Activated CD8-positive, alpha-beta memory T cell treated with anti-CD3 and anti-CD28 coated beads for 1 hour (primary cell): ENCODE results near the gene SMIM23.

Experiments used
- DNase-seq, 2 donors: peaks; one replicate each; pipeline ENCODE4 v3.0.0-alpha.2; 2020; ENCODE audit warnings: low read depth in 1 of 2; ENCODE audit errors: extremely low read depth in 1 of 2

Gene SMIM23

DNA sequence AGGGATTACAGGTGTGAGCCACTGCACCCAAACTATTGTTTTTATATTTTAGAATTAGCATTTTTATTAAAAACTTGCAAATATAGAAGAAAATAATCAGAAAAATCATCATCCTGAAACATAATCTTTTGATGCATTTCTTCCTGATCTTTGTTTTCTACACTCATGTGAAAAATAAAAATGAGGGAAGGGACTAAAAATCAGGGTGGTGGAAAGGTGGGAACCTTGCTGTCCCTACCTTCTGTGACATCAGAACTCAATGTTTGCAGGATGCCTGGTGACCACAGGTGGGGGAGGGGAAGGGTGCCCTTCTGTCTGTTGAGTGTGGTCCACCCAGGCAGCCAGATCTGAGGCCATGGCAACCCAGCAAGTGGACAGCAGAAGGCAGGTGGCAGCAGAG, at the start of gene SMIM23:
SMIM23 (plus strand) TSS at position 301 of the 400 bp plus-strand sequence; CDS start at position 356, 55 bp downstream.
- DNase-seq = no peak

DNA sequence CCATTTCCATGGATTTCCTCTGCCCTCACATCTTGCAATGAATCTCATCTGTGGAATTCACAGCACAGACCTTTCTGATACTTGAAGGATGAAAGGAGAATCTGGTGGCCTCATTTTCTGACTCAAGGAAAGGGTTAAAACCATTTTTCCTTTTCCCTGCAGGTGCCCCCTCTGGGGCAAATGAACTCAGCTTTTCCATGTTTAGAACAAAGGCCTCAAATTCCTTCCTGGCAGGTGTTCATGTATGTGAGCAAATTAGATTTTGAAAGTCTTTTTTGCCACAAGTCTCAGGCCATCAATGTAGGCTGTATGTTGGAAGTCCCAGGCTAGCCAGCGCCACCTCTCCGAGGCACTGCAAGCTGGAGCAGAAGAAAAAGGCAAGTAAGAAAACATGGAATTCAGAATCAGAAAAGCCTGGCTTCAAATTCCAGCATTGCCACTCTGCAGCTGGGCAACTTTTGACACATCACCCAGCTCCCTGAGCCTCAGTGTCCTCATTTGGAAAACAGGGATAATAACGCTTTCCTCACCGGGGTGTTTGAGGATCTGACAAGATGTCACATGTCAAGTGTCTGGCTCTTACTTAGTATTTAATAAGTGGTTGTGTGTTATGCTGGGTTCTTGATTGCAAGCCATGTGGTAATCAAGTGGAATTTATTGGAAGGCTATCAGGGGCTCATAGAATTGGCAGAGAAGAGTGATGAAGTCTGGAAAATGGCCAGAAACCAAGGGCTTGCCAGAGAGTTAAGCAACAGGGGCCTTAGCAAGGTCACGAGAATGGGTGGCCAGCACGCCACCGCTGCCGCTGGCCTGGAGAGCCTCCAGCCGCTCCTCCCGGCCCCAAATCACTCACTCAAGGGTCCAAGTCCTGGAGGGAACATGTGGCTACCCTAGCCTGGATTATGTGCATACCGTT, 48.4 kb upstream of the SMIM23 start:
- no peak for DNase-seq

DNA sequence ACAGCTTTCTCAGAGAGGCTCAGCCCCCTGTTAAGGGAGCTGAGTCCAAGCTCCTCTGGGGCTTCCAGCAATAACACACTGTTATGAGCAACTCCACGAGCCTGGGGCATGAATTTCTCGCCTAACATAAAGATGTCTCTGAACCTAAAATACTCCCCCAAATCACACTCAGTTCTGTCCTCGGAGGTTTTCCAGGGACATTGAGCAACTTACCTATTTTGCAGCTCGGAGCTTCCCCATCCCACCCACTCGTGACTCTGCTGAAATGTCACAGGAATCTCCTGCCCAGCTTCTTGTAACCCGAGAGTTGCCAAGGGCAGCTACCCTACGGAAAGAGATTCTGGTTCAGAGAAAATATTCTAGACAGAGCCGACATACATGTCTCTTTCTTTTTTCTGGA, 47.1 kb upstream of the SMIM23 start:
- DNase-seq = no peak

DNA sequence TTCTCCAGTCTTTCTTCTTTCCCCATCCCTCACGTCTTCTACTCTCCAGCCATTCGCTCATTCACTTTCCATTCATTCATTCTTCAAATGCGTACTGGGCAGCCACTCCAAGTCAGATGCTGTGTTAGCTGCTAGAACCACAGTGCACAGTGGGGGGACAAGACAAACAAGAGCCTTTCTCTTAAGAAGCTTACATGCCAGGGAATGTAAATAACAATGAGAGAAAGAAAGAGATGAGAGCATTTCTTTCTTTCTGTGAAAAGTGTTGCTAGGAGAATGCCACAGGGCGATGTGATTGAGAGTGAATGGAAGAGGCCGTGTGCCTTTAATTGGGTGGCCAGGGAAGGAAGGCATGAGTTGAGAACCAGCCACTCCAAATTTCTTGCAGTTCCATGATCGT, 46.3 kb upstream of the SMIM23 start:
- no peak for DNase-seq

DNA sequence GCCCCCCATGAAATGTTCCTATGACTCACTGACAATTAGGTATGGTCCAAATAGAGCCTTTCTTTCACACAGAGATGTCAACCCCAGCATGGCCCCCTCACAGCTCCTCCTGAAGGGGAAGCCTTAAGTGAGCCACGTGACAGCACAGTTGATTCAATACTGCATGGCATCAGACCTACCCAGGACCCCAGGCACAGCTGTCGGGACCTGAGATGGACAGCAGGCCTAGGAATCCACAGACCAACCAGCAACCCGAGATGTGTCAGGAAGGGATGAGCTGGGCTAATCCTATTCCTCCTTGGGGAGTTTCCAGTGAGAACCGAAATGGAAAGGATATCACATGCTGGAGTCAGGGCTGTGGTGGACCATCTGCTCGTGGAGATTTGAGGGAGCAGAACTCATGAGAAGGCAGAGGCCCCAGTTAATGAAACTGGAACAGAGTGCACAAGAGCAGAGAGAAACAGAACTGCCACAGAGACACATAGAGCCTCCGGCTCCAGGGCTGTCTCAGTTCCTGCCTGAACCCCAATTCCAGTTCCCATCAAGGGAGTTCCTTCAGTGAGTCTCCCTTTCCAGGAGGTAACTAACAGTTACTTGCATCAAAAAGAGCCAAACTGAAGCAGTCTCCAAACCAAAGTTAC, 42.1 kb upstream of the SMIM23 start:
- DNase-seq = no peak

DNA sequence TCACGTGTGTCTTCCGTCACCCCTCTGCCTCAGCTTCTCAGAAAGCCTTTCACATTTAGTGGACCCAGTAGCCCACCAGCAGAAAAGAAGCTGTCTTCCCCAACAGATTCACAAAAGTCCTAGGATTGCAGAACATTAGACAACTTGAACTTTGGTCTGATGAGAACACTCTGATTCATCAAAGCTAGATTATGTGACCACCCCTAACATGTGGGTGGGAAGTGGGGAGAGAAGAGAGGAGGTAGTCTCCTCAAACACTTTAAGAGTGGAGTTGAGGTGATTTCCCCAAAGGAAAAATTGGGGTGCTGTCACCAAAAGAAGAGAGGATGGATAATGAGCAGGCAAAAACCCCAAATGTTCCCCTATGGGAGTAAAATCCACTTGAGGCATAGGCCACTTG, 41.4 kb upstream of the SMIM23 start:
- DNase-seq = no peak

DNA sequence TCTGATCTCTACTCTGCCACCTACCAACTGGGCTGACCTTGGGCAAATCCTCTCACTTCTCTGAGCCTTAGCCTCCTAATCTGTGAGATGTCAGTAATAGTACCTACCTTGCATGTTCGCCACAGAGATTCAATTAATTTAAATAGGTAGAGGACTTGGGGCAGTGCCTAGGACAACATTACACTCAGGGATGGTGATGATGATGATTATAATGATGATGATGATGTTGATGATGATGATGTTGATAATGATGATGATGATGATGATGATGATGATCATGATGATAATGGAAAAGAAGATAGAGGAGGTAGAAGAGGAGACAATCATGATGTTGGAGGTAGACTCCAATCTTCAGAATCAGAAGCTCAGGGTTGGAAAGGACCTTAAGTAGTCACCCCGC, 40.7 kb upstream of the SMIM23 start:
- DNase-seq = no peak

DNA sequence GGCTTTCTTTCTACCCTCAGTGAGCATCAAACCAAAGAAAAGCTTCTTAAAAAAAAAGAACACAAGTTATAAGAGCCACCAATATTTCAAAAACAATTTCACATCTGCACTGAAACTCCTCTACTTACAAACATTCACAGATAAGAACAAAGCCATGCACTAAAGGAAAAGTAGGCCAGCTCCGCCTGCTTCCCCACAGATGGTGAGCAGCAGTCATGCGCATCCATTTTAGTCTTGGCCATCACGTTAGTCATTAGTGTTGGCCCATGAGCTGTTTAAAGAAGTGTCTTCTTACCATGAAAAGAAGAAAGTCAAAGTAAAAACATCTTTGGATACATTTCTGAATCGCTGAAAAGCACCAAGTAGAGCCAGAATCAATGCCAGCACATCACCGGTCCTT, 40.0 kb upstream of the SMIM23 start:
- DNase-seq = no peak

DNA sequence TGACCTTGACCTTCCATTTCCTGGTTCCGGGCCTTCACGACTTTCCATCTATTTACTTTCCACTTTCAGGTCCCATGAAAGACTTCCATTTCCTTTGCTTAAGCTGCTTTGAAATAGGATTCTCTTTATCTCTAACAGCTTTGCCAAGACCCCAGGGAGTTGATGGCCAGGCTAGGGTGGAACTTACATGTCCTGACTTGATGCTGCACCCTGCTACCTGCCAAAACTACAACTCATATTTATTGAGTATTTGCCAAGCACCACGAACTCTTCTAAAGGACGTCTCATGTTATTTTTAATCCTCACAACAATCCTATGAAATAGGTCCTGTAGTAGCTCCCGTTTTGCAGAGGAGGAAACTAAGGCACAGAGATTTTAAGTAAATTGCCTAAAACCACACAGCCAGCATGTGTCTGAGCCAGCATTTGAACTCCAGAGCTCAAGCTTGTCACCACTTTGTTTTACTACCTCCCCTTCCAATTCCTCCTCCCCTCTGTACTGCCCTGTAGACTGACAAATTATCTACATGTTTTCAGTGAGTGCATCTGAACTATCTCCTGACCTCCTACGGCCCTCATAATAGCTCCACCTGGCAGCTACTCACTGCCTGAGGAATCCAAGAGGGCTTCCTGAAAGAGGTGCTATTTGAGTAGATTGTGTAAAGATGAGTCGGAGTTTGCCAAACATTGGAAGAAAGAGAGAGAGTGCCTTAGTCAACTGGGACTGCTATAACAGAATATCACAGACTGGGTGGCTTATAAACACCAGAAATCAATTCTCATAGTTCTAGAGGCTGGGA, 38.4 kb upstream of the SMIM23 start:
- no peak for DNase-seq

DNA sequence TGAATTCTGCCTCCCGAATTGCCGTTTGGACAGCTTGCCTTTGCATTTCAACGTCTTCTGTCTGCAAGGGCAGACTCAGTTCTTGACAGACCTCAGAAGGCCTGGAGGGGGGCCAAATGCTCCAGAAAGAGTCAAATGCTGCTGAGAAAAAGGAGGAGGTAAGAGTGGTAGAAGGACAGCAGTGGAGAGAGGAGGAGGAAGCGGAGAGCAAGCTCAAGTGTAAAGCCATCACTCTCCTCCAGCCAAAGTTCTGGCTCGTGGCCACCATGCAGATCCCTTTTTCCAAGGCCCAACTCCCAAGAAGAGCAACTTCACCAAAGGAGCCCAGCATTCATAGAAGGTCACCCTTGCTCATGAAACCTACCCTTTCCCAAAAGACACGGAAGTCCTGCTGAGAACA, 36.9 kb upstream of the SMIM23 start:
- DNase-seq = no peak

DNA sequence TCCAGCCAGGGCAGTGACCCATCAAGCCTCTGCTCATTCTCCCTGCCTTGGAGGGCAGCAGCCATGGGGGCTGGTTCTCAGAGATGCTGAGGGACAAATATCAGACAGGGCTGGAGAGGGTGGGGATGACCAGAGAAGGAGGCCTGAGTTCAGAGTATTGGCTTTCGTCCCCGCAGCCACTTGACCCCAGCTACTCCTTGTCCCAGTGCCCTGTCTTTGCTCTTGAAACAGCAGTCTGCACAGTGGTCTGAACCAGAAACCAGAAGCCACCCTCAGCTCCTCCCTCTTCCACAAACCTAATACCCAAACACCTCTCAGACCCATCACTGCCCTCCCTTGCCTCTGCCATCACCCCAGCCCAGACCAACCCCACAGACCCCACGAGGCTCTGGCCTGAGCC, 36.3 kb upstream of the SMIM23 start:
- DNase-seq = no peak

DNA sequence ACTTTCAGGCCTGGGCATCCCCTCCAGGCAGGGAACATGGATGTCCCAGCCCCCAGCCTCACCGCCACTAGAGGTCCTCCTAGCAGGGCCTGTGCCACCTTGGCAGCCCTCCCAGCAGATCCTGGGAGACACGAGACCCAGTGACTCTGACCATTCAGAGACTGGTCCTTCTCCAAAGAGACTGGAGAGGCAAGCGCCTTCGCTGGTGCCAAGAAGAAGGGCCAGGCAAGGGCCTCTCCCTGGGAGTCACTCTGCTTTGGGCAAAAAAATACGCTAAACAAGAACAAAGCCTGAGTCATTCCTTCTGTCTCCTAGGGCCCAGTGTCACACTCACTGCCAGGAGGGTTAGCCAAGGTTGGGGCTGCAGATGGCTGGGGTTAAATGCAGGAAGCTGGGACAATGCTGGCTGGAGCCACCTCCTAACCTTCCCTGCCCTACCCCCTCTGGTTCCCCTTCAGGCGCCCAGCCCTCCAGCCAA, 35.3 kb upstream of the SMIM23 start:
- no peak for DNase-seq

DNA sequence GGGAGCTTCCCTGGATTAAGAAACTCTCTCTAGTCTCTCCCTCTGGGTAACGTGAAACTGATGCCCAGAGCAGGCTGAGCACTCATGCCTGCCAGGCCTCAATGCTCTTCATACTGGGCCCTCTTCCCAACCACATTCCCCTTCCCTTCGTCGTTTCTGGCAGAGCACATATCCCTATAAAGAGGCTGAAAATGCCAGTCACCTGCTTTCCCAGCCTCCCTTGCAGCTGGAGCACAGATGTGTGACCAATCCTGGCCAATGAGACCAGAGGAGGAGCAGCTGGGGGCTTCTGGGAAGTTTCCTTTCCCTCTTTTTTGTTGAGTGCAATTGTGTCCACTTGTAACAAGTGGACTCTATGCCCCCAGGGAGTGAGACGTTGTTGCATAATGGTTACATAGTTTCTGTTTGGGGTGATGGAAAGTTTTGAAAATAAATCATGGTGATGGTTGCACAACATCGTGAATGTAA, 30.2 kb upstream of the SMIM23 start:
- DNase-seq = no peak

DNA sequence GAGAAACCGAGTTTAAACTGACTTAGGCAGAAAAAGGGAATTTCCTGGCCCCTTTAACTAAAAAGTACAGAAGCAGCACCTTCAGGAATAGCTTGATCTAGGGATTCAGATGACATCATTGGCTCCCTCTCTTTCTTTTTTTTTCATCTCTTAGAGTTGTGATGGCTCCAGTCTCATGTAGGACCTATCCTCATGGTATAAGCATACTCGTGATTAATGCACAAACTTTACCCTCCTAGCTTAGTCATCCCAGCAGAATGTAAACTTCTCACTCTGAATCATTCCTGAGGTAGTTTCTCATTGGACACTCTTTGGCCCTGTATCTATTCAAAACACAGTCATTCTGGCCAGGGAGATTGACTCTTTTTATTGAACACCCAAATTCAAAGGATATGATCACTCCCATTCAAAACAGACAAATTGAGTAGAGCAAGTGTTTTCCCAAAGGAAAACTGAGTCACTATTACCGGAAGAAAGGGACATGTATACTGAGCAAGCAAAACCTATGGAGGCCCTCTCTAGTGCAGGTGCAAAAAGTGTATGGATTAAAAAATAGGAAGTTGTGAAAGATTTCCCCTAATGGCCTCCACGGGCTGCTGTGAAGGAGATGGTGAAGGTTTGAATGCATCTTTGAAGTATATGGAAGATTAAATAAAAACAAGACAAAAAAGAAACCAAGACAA, 27.6 kb upstream of the SMIM23 start:
- DNase-seq = no peak

DNA sequence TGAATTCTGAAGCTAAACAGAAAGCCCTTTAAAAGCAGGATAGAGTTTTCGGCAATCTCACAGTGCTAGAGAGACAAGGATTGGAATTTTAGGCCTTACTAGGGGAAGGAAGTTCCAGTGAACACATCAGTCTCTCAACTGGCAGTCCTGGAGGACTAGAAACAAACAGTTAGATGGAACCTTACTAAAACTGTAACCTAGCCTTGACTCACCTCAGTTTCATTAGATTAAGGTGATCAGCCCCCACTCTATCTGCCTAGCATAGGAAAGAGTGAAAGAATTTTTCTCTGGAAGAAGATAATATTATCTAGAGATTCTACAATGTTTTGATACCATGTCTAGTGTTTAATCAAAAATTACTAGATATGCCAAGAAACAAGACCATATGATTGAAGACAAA, 25.8 kb upstream of the SMIM23 start:
- DNase-seq = no peak

DNA sequence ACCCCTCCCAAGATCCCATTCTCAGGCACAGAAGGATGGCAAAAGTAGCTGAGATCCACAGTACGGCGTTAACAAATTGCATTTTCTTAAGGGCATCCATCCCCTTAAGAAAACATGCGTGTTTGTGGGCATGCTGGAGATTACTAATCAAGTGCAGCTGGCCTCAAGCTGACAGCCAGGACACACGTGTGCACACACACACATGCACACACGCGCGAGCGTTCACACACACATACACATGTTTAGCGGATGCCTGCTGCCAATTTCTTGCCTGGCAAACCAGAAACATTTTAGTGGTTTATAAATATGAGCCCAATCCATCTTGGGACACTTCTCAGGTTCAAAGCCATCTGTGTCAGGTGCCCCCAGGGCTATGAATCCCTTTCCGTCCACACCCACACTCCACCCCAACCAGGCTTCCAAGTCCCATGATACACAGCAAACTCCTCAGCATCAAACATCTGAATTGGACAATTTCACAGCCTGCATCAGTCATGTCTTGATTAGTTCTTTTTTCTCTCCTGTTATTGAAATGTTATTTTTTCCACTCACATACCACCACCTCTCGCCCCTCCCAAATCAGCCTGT, 23.5 kb upstream of the SMIM23 start:
- DNase-seq = no peak

DNA sequence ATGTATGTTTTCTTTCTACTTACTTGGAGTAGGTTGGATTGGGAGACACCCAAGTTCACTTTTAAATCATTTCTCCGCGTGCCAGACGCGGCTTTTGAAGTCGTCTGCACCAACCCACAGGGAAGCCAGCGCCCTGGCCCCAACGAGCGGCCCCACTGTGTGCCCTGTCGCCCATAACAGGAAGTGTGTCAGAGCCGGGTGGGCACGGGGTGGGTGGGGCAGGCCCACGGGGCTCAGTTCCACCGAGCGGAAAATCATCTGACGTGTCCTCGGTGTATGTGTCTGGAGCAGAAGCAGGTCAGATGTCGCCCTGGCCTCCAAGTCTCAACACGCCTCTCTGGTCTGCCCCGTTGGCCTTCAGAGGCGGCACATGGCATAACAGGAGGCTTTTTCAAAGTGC, 22.7 kb upstream of the SMIM23 start:
- DNase-seq = no peak

DNA sequence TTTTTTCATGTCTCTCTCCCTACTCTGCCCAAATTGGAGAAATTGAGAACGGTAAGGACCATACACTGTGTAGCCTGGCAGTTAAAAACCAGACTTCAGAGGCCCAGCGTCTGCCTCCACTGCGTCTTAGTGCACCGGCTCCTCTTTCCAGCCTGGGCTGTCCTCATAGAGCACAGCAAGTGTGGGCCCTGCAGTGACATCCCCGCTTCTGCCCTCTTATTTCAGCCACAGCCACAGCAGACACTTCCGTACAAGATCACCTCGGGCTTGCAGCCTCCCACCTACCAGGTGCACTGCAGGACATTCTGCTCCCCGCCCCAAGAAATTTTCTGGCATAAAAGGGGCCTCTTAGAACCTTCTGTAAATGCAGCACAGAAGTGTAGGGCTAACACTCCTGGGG, 21.4 kb upstream of the SMIM23 start:
- DNase-seq = no peak

DNA sequence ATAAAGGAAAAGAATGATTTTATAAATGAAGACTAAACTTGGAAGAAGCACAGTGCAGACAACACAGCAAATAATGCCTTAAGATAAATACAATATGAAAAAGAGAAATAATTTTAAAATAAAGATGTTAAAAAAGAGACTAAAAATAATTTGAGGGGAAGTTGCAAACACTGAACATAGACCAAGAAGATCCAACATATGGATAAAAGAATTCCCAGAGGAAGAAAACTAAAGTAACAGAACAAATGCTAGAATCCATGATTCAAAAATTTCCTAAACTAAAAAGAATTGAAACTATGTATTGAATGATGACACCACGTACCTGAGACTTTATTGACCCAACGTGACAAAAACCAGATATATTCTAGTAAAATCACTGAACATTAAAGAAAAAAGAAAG, 18.7 kb upstream of the SMIM23 start:
- no peak for DNase-seq

DNA sequence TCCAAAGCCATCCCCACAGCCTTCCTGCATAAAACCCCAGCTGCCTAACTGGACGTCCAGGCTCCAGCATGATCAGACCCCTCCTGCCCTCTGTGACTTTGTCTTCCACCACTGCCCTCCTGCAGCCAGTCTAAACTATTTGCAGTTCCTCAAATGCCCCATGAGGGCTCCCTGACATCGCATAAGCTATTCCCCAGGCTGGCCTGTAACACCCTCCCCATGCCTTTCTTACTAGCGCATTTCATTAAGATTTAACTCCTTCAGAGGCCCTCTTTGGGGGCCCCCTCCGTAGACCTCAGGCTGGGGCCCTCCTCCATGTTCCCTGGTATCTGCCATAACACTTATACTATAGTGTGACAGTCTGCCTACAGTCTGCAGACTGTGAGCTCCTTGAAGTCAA, 15.5 kb upstream of the SMIM23 start:
- DNase-seq = no peak
